Activated naive CD4-positive, alpha-beta T cell treated with Interleukin-2 at 50 U/mL for 16 hours (primary cell): ENCODE data around the gene TEX51.

ENCODE experiments used
- DNase-seq: peaks from one replicate; pipeline ENCODE4 v3.0.0-alpha.2; 2020

TEX51 gene

DNA sequence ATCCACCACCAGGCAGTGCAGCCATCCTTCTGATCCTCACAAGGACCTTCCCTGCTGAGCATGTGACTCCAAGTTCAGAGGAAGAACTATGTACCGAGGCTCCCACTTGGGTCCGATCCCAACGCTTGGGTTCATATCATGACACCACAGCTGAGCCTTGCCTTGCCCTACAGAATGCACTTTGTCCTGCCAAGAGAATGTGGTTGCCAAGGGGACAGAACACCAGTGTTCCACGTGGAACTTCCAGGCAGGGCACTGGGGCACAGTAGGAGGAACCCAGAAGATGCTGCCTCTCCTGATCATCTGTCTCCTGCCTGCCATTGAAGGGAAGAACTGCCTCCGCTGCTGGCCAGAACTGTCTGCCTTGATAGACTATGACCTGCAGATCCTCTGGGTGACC is at the start of gene TEX51:
TSS of gene TEX51 (plus strand) at position 255 of the 400 bp plus-strand sequence. CDS start at position 284, 29 bp downstream.
- no peak for DNase-seq

DNA sequence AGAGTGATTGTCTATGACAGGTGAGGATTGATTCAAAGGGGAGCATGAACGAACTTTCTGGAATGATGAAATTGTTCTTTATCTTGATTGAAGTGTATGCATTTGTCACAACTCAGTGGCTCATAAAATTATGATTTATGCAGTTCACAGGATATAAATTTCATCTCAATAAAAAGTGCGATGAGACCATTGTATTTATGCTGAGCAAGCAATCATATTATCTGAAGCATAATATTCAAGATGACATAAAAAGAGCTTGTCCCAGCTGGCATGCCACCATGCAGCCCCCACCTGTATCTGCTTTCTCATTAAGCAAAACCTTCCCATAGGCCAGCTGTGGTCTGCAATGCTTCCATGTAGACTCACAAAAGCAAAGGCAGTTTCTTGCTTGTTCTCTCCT is 49.6 kb upstream of the TEX51 start:
- DNase-seq = no peak

DNA sequence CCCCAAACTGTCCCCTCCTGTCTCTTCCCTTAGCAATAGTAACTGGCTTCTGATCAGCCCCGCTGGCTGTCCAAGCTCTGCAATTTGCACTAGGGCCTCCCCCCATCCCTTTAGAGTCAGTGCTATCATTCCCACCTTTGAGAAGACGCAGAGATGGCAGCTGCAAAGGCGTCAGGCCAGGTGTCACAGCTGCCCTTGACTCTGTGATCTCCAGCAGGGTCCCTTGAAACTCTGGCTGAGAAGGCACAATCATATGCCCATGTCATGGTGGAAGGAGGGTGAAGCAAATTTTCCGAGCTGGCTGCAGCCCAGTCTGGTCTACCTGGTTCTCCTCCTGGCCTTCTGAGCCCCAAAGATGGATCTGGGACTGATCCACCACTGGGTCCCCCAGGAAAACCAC is 49.2 kb upstream of the TEX51 start:
- no peak for DNase-seq

DNA sequence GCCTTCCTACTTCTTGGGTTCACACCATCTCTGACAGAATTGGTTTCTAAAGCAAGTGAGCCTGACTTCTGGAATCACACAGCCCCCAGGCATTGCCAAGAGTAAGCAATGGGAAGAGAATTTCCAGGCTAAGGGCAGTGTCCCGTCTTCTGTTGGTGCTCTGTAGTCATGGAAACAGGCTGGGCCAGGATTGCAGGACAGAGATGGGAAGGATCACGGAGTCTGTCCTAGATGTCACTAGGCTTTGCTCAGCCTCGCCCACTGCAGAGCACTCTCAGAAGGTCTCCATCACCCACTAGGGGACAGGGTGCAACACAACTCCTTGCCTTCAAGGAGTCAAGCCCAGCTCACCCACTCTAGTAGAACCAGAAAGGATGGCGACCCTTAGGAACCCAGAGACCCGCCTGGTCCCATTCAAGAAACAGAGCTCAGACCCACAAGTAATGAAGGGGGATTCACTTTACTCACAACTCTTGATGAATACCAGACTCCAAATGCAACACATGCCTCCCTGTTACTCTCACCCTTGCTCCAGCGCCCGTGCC is 48.6 kb upstream of the TEX51 start:
- no peak for DNase-seq

DNA sequence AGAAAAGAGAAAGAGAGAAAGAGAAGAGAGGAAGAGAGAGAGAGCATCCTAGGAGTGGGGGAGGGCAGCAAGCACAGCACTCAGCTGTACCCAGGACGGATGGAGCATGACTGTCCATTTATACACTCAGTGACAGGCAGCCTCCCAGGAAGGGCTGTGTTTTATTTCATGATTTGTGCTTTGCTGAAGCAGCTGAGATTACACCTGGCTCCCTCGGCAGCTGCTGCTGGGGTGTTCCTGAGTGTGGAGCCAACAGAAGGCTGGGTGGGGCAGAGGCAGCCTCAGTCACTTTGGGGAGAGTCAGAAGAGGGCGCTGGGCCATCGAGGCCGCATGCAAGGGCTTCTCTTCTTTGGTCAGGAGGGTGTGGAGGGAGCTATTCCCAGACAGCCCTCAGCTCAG is 47.8 kb upstream of the TEX51 start:
- DNase-seq = no peak

DNA sequence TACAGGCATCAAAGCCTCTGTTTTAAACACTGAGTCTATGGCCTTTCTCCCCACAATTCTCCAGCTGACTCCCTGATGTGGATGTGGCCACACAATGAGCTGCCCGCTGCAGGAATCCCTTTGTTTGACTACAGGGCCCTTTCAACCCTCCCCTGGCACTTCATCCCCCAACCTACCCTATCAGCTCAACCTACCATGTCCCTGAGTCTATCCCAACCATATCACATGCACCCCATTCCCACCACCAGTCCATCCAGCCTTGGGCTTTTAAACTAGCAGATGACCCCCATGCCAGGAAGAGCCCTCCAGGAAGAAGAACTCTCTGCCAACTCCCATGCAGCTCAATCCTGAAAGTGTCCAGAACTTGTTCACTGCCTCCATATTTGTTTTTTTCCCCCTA is 46.9 kb upstream of the TEX51 start:
- DNase-seq = no peak

DNA sequence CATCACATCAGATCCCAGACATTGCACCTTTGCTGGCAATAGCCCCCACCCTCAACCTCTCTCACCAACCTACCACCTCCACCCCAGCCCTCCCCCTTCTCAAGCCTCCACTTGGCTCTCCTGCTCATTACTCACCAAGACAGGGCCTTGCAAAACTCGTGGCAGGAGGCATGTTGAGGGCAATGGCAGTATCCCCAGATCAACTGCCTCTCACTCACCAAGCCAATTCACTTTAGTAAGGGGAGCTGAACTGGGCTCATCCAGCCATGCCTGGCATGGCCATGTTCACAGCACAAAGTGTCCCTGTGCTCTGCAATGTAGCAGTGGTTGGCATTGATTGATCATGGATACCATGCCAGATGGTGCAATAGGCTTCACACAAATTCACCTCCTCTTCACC is 46.3 kb upstream of the TEX51 start:
- no peak for DNase-seq

DNA sequence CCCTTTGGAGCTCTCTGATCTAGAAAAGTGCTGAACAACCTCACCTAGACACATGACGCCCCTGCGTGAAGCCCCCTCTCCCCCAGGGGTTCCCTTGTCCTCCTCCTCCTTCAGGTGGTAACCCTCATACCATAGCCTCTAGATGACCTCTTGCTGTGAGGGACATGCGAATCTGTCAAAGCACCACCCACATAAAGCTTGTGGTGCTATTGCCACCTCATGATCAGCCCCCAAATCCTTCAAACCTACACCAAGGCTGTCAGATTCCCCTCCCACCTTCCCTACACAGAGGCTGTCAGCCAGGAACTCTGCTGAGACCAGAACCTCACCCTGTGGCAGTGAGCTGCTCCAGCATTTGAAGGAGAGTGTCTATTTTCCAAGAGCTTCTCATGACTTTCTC is 43.1 kb upstream of the TEX51 start:
- no peak for DNase-seq

DNA sequence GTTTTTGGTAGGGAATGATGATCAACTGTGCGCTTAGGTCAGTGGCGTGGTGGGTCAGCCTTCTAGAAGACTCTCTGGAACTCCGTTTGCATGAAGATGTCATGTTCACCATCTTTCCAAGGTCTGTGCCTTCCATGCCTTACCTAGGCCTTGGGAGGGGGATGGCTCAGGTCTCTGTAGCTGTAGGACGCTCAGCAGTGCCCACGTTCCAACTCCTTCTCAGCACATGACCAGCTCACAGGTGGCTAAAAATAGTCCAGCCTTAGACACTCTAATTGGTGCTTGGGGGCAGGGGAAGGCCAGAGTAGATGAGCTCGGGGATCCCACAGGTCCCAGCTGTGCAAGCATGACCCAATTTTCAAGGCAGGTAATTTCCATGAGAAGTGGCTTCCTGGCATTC is 42.3 kb upstream of the TEX51 start:
- DNase-seq = no peak

DNA sequence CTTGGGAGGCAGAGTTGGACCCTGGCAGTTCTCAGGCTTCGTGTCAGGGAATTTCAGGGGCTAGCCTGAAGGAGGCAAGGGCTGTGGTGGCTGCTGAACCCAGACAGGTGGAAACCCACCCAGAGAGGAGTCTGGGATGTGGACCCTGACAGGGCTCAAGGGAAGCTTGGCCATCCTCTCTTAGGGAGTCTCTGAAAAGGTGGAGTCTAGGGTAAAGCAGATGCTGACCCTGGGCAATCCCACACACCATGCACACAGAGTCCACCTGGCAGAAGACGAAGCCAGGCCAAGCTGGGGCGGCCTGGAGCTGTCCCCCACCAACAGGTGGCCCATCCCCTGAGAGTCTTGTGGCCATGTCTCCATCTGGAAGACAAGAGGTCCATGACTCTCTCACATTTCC is 41.2 kb upstream of the TEX51 start:
- no peak for DNase-seq

DNA sequence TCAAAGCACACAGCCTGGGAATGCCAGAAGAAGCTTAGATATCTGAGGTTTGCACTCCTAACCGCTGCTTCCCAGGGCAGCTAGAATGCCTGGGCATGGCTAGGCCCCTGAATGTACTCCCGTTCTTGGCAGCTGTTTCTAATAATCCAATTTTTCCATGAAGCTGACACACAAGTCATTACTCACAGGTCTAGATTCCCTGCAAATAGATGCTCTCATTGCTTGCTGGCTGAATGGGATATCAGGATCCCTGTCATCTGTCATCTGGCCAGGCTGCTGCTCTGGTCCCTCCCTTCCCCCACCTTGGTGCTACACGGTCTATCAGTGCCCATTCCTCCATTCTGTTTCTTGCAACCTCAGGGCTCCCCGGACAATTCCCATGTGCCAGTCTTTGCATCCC is 40.7 kb upstream of the TEX51 start:
- DNase-seq = no peak

DNA sequence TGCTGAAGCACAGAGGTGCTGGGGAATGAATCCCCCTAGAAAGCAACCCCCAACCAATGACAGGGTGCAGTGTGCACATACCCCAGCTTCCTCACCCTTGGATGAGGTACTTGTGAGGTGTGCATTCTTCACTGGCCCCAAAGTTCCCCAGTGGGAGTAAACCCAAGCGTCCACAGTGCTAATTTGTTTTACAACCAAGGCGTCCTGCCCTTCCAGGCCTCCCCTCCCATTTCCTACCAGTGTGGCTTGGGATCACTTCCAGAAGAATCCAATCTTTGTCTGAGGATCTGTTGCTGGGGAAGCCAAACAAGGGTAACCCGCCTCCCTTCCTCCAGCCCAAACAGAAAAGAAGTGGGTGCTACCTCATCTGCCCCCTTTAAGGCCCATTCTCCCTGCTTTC is 40.3 kb upstream of the TEX51 start:
- DNase-seq = no peak

DNA sequence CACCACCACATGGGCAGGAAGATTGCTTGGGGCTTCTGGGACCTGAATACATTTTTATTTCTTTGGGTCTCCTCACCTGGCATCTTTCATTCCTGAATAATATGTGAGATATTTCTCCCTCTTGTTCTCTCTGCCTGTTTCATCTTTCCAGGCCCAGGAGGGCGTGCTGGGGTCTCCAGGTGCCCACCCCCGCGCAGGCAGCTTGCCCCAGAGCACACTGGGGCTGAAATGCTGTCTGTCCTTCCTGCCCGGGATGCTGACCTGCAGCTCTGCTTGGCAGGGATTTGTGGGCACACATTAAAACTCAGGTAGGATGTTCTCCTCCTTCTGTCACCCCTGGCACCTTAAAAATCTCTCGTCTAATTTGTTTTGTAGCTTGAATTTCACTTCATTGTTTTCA is 39.7 kb upstream of the TEX51 start:
- DNase-seq = no peak

DNA sequence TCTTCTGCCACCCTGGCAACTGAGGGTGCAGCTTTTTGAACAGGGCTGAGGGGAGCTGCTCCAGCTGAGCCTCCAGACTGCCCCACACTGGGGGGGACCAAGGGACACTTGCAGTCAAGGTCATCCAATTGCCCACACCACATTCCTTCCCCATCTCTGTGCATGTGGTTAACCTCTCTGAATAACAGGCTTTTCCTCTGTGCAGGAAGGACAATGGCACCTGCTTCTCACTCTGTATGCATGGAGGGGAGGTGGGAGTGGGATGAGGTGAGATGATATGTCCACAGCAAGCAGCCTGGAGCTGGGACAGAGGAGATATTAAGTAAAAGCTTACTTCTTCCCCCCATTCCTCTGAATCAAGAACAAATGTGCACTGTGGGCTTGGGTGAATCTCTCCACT is 39.1 kb upstream of the TEX51 start:
- DNase-seq = no peak

DNA sequence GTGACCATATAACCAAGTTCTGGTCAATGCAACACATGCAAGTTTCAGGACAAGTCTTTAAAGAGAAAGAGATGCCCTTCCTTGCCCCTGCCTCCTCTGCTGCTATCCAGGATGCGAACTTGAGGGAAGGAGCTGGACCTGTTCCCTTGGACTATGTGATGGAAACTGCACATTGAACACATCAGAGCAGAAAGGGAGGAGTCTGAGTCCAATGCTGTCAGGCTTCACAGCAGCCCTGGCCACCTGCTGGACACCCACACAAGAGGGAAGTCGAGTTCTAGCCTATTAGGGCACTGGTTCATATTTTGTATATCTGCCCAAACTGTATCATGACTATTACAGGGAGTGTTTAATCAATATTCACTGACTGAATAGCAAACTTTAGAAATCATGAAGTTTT is 38.3 kb upstream of the TEX51 start:
- DNase-seq = no peak

DNA sequence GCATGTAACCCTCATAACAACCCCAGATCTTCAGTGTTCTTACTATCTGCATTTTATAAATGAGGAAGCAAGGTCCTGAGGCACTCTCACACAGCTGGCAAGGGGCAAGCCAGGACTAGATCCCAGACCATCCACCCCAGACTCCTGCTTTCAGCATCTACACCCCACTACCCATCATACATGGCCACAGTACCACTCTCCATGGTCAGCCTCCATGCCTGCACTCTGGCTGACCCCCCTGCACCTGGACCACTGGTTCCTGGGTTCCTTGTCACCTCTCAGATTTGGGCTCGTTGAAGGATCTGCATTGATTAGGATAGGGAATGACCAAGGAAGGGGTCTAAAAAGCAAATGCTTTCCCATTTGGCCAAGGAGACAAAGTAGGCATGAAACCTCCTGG is 36.0 kb upstream of the TEX51 start:
- DNase-seq = no peak

DNA sequence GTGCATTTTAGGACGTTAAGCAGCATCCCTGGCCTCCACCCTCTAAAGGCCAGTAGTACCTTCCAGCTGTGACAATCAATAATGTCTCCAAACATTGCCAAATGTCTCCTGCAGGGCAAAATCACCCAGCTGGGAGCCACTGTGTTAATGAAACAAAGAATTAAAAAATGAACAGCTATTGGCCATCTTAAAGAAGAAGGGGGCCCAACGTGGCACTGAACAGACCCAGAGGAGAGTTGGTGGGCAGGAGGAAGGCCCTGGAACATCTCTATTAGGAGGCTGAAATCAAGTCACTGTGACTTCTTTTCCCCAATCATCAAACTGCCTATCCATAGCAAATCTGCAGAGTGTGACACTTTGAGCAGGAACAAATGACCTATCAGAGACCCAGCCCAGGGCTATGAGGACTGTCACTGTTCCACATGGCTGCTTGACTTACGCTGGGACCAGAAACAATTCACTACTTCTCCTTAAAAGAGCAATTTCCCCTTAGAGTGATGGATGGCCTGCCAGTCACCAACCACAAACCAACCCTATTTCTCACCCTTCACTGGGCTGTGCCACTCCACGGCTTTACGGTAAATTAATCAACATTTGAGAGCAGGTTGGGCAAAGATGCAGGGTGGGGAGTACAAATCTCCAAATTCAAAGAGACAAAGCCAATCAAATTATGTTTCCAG is 35.2 kb upstream of the TEX51 start:
- no peak for DNase-seq

DNA sequence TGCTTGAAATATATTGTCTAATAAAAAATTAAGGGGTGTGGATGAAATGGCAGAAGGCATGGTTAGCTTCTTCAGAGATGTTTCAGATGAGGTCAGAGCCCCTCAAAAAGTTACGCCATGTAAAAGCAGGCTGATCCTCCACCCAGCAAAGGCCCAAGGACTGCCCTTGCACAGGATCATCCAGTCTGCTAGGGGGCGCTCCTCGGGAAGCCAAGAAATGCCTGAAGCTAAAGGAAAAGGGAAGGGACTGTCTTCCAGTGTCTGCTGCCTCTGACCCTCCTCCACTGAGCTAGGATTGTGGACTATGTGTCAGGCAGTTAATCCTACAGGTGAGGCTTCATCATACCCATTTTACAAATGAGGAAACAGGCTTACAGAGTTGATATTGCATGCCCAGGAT is 33.8 kb upstream of the TEX51 start:
- DNase-seq = no peak

DNA sequence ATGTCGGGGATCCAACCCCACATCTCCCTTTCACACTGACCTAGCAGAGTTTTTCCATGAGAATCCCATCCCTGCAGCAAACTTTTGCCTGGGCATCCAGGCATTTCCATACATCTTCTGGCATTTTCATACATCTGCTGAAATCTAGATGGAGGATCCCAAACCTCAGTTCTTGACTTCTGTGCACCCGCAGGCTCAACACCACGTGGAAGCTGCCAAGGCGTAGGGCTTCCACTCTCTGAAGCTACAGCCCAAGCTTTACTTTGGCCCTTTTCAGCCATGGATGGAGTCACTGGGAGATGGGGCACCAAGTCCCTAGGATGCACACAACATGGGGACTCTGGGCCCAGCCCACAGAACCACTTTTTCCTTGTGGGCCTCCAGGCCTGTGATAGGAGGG is 32.2 kb upstream of the TEX51 start:
- no peak for DNase-seq

DNA sequence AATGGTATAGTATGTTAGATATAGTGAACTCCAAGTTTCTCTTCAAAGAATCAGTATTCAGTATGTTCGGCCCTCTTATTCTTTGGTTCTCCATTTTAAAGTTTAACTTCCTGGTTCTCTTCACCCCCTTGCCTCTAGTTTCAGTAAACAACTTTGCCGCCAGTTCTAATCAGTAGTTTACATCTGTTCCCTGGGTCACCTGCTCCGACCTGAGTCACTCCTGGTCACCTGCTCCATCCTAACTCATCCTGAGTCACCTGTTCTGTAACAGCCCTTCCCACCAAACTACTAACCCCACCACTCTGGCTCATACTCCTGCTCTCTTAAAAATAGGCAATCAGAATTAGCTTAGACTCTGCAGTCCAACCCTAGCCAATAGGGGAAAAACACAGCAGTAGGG is 23.7 kb upstream of the TEX51 start:
- no peak for DNase-seq

DNA sequence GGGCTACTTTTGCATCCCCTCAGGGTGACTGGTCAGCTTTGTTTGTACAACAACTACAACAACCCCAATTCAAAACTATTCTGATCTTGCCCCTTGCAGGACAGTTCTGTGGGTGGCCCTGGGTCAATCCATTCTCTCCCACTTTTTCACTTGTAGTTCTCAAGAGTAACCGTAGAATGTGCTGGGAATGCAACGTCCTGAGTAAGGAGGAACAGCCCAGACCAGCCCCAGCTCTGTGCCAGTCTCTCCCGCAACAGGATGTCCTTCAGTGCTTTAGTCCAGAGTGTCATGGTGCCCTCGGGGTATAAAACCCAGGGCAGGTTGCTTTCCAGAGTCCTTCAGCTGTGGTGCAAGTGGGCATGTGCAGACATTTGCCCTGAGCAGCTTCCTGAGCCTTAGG is 22.1 kb upstream of the TEX51 start:
- no peak for DNase-seq

DNA sequence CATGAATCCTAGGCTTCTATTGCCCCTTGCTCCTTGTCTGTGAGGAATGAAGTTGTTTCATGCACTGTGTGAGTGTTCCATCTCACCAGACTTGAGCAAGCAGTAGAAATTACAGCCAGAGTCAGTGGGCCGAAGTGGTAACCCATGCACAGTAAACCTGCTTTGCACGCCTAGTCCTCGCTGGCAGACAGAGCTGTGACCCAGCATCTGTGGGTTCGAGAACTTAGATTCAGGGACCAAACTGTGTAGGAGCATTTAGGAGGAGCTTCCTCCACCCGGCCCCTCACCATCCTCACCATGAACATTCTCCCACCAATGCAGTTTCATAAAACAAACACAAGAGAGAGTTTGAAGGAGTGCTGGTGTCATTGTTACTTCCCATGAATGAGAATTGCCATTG is 21.6 kb upstream of the TEX51 start:
- no peak for DNase-seq

DNA sequence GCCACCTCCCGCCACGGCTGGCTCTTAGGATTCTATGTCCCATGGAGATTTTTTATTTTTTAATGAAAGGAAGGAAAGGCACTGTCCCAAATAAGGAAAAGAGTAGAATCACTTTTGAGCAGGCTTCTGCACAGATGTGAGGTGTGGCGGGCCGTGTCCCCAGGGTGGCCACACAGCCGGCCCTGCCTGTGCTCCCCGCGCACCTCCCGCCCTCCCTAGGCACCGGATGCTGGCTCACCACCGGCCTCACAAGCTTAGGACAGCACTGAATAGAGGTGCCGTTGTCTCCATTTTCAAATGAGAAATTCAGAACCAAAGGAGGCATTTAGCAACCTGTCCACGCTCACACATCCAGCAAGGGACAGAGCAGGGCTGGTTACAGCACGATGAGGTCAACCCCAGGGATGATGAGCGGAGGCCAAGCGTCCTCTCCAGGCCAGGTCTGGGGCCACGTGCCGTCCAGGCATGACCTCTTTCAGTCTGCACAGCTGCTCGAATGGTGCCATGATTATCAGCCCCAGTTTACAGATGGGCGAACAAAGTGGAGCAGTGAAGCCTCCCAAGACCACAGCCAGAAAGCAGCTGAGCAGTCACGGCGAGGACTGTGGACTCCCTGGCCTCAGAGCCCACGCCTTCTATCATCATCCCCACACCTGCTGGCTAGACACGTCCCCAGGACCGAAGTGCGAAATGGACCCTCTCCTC is 20.7 kb upstream of the TEX51 start:
- DNase-seq = no peak

DNA sequence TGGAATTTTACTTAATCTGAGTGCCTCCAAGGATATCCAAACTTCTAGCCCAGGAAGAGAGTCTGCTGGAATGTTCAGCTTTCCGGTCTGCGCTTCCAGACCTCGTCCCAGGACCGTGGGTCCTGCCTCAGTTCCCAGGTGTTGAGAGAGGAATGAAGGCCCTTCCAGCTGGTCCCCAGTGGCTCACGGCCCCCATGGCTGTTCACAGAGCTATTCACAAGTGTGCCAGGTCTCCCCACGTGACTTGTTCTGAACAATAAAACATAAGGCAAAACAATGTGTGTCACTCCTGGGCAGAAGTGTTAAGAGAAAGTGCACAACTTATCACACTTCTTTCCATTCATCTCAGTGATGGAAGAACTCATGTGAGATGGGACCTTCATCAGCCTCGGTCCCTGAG is 20.1 kb upstream of the TEX51 start:
- no peak for DNase-seq
